Tibial nerve (tissue), 4 donors: Measurements from ENCODE around the gene MKLN1.

Source experiments
- EP300 ChIP-seq, 2 donors: sonication (generic); formaldehyde crosslinking; IDR thresholded peaks; one replicate each; pipeline ENCODE4 v1.6.1; 2017; ENCODE audit warnings: antibody characterized with exemption in 2 of 2, mild to moderate bottlenecking in 1 of 2
- POLR2A ChIP-seq, 2 donors: fragments of 450-650 bp; IDR thresholded peaks; one replicate each; pipeline ENCODE4 v1.6.1; 2017; ENCODE audit warnings: antibody characterized with exemption in 2 of 2, mild to moderate bottlenecking in 2 of 2, moderate library complexity in 2 of 2
- TF ChIP-seq, protein P1 (sequence below), 5 experiments: fragments of 200-600 bp in 3 of 5; fragments of 450-650 bp in 2 of 5; sonication (generic) in 3 of 5; IDR thresholded peaks; one replicate each; pipeline ENCODE4 v1.5.1; 2016 to 2019; ENCODE audit warnings: antibody characterized with exemption in 5 of 5, mild to moderate bottlenecking in 3 of 5, moderate library complexity in 2 of 5

DNA sequence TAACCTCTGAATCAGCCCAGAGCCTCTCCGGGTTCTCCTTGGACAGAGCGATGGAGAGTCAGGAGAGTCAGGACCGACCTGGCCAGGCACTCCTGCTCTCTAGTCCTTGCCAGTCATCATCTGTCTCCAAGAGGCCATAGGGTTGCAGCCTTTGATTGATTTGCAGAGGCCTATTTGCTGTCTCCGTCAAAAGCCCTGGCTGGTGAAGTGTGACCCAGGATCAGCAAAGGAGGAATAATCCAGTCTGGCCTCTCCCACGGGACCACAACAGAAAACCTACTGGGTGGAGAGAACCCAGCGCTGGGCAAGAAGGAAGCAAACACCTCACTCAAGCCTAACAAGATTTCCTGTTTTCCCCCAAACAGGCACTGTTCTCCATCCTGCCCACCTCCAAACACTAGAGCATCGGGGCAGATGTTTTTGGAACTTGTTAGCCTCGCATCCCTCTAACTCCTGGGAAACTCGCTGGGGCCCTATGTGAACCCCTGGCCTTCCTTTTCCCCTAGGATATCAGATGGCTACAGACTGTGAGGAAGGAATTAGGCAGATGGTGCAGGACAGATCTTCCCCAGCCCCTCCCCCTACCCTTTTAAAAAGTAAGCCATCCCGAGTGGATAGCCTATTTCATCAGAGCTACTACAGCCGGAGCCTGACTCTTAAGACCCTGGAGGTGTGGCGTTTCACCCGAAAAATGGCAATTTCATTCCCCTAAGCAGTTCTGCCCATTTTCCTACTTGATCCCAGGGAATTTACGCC, 174.4 kb downstream of the MKLN1 start:
- TF ChIP-seq, protein P1, sequence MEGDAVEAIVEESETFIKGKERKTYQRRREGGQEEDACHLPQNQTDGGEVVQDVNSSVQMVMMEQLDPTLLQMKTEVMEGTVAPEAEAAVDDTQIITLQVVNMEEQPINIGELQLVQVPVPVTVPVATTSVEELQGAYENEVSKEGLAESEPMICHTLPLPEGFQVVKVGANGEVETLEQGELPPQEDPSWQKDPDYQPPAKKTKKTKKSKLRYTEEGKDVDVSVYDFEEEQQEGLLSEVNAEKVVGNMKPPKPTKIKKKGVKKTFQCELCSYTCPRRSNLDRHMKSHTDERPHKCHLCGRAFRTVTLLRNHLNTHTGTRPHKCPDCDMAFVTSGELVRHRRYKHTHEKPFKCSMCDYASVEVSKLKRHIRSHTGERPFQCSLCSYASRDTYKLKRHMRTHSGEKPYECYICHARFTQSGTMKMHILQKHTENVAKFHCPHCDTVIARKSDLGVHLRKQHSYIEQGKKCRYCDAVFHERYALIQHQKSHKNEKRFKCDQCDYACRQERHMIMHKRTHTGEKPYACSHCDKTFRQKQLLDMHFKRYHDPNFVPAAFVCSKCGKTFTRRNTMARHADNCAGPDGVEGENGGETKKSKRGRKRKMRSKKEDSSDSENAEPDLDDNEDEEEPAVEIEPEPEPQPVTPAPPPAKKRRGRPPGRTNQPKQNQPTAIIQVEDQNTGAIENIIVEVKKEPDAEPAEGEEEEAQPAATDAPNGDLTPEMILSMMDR (IDR thresholded peaks at IDR 0.05), result no peak
- no peak for TF ChIP-seq POLR2A (IDR thresholded peaks at IDR 0.05)
- no peak for TF ChIP-seq EP300 (IDR thresholded peaks at IDR 0.05)
